ENCODE measurements around the gene OR2V2.

OR2V2 gene

DNA sequence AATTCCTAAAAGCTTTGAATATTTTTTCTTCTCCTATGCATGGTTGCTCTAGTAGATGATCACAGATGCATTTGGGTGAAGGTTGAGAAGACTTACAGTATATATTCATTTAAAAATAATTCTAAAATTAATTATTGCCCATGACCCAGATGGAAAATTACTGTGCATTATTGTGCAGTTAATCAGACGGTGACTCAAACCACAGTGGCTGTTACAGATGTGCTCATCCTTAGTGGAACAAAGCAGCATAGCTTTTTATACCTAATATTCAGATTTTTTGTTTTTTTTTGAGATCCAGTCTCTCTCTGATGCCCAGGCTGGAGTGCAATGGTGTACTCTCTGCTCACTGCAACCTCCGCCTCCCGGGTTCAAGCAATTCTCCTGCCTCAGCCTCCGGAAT is 27.1 kb upstream of the OR2V2 start:
- no peaks in the 10 kb centered on the region for H3K9me2 ChIP-seq (replicated peaks; ENCODE audit: low read depth, low read length)
- no peaks in the 10 kb centered on the region for H3K4me1 ChIP-seq (ENCODE audit: insufficient read depth, low read length, poor library complexity, severe bottlenecking)
- no peak overlapping the region for H3K4me2 ChIP-seq (ENCODE audit: low read depth, low read length, poor library complexity, severe bottlenecking)
- no peak overlapping the region for H3K4me3 ChIP-seq (ENCODE audit: low read length, poor library complexity, severe bottlenecking)
- H3K79me2 ChIP-seq (ENCODE audit: insufficient read depth, low read length) = no peaks in the 10 kb centered on the region
- no peaks in the 10 kb centered on the region for H4K20me1 ChIP-seq (ENCODE audit: insufficient read depth, low read length, poor library complexity, severe bottlenecking)
- no peak overlapping the region for H2AFZ ChIP-seq (ENCODE audit: low read length)
- TF ChIP-seq EZH2phosphoT487 (IDR thresholded peaks at IDR 0.05; ENCODE audit: borderline replicate concordance) = no peak
- TF ChIP-seq, protein P1, sequence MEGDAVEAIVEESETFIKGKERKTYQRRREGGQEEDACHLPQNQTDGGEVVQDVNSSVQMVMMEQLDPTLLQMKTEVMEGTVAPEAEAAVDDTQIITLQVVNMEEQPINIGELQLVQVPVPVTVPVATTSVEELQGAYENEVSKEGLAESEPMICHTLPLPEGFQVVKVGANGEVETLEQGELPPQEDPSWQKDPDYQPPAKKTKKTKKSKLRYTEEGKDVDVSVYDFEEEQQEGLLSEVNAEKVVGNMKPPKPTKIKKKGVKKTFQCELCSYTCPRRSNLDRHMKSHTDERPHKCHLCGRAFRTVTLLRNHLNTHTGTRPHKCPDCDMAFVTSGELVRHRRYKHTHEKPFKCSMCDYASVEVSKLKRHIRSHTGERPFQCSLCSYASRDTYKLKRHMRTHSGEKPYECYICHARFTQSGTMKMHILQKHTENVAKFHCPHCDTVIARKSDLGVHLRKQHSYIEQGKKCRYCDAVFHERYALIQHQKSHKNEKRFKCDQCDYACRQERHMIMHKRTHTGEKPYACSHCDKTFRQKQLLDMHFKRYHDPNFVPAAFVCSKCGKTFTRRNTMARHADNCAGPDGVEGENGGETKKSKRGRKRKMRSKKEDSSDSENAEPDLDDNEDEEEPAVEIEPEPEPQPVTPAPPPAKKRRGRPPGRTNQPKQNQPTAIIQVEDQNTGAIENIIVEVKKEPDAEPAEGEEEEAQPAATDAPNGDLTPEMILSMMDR (conservative IDR thresholded peaks at IDR 0.05; ENCODE audit: low read length) = no peak
- H3K9me3 ChIP-seq (ENCODE audit: insufficient read depth, low read depth, low read length) = no peaks in the 10 kb centered on the region
- no peaks in the 10 kb centered on the region for H3K27me3 ChIP-seq (ENCODE audit: insufficient read depth, low read length, poor library complexity, severe bottlenecking)
- H3K36me3 ChIP-seq (ENCODE audit: insufficient read depth, low read length) = no peaks in the 10 kb centered on the region
- H3K9ac ChIP-seq (ENCODE audit: low read depth, low read length, poor library complexity, severe bottlenecking) = no peak overlapping the region
- H3F3A ChIP-seq (ENCODE audit: low read depth) = no peaks in the 10 kb centered on the region

DNA sequence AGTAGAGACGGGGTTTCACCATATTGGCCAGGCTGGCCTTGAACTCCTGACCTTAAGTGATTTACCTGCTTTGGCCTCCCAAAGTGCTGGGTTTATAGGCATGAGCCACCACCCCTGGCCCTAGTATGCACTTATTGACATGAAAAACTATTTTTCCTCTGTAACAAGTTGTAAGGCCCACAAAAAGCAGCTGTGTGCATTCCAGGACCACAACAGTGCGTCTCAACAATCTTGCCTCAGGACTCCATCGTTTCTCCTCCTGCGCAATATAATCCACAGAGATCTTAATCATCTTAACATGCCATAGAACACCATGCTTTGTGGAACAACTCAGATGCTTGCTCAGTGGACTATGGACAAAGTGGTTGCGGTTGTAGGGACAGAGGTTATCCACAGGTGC is 26.6 kb upstream of the OR2V2 start:
- Histone ChIP-seq H3K4me1 (ENCODE audit: insufficient read depth, low read length, poor library complexity, severe bottlenecking) (no peaks in the 10 kb centered on the region), H3K4me3 (ENCODE audit: low read length, poor library complexity, severe bottlenecking) (no peak overlapping the region), H3K9me3 (ENCODE audit: insufficient read depth, low read depth, low read length) (no peaks in the 10 kb centered on the region), H2AFZ (ENCODE audit: low read length) (no peak overlapping the region), H3K27me3 (ENCODE audit: insufficient read depth, low read length, poor library complexity, severe bottlenecking) (no peaks in the 10 kb centered on the region), H4K20me1 (ENCODE audit: insufficient read depth, low read length, poor library complexity, severe bottlenecking) (no peaks in the 10 kb centered on the region), H3K9me2 (replicated peaks; ENCODE audit: low read depth, low read length) (no peaks in the 10 kb centered on the region), H3K79me2 (ENCODE audit: insufficient read depth, low read length) (no peaks in the 10 kb centered on the region), H3K4me2 (ENCODE audit: low read depth, low read length, poor library complexity, severe bottlenecking) (no peak overlapping the region), H3F3A (ENCODE audit: low read depth) (no peaks in the 10 kb centered on the region), H3K36me3 (ENCODE audit: insufficient read depth, low read length) (no peaks in the 10 kb centered on the region), H3K9ac (ENCODE audit: low read depth, low read length, poor library complexity, severe bottlenecking) (no peak overlapping the region)
- TF ChIP-seq EZH2phosphoT487 (IDR thresholded peaks at IDR 0.05; ENCODE audit: borderline replicate concordance) = no peak
- TF ChIP-seq, protein P1 (conservative IDR thresholded peaks at IDR 0.05; ENCODE audit: low read length) = no peak

DNA sequence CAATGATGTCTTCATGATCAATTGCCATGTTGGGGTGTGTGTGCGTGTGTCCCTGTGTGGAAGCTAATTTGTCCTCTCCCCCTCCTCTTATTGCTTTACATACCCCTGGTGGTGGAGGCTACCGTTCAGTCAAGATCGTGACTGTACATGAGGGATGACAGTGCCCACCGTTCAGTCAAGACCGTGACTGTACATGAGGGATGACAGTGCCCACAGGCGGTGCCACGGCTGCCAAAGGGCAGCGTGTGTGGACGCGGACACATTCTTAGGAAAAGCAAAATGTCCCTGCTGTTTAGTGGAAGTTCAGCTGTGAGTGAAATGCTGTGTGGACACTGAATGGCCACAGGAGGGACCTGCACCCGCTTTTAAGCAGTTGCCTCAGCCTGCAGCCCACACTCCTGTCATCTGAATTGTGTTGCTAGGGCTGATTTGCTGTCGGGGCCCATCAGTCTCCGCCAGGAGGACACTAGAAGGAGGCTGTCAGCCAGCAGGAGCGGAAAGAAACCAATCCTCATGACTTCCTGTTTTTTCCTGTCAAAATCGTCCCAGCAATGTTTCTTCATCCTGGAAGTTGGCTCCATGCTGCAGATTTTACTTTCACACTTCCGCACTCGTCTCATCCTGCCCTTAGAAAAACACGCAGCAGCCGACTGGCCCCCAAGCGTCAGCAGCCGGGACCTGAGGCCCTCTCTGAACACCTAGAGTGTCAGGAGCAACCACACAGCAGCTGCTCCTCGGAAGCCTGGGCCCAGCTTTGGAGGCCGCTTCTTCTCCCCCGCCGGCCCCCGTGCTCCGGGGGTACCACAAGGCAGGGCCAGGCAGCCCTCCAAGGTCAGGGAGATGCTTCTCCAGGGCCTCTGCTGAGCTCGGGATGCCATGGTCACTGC is 25.5 kb upstream of the OR2V2 start:
- TF ChIP-seq, protein P1 (conservative IDR thresholded peaks at IDR 0.05; ENCODE audit: low read length) = no peak
- TF ChIP-seq EZH2phosphoT487 (IDR thresholded peaks at IDR 0.05; ENCODE audit: borderline replicate concordance) = no peak
- Histone ChIP-seq H3K79me2 (ENCODE audit: insufficient read depth, low read length) (no peaks in the 10 kb centered on the region), H3K4me1 (ENCODE audit: insufficient read depth, low read length, poor library complexity, severe bottlenecking) (no peaks in the 10 kb centered on the region), H2AFZ (ENCODE audit: low read length) (no peak overlapping the region), H3K9me2 (replicated peaks; ENCODE audit: low read depth, low read length) (no peaks in the 10 kb centered on the region), H3F3A (ENCODE audit: low read depth) (no peaks in the 10 kb centered on the region), H3K9ac (ENCODE audit: low read depth, low read length, poor library complexity, severe bottlenecking) (no peak overlapping the region), H3K9me3 (ENCODE audit: insufficient read depth, low read depth, low read length) (no peaks in the 10 kb centered on the region), H3K4me2 (ENCODE audit: low read depth, low read length, poor library complexity, severe bottlenecking) (no peak overlapping the region), H3K4me3 (ENCODE audit: low read length, poor library complexity, severe bottlenecking) (no peak overlapping the region), H3K36me3 (ENCODE audit: insufficient read depth, low read length) (no peaks in the 10 kb centered on the region), H4K20me1 (ENCODE audit: insufficient read depth, low read length, poor library complexity, severe bottlenecking) (no peaks in the 10 kb centered on the region), H3K27me3 (ENCODE audit: insufficient read depth, low read length, poor library complexity, severe bottlenecking) (no peaks in the 10 kb centered on the region)

Data from Loucy (cell line).